ENCODE measurements around the gene TSPAN5. TPM values are rescaled to one million over a fixed set of nuclear protein-coding genes. Genes with fewer than 3 reads are reported as not detected.

TSPAN5 gene
- total RNA-seq, 1 experiment from 2014 or later, result 18.5 TPM

DNA sequence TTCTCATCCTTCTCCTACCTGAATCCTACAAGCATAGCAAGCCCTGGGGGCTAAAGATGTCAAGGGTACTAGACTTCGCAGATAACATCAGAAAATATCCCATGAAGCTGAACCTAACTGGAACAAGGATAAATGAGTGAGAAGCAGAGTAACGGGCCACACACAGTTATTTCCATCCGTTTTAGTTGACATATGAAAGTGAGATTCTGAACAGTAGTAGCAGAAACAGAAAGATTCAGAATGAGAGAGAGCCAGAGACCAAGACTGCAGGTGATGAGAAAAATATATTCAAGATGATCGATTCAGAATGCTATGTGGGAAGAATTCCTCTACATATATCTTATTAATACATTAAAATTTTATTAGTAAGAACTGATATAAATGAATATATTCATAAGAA lies 165.1 kb downstream of the TSPAN5 start:
- intact Hi-C loops (cut with micrococcal nuclease), result no loop called here
- ChIA-PET CTCF (interaction anchor here (0.6 kb wide), 1 partner anchor 219 kb away, joined by 3 read pairs; no protein-coding TSS in a partner anchor), POLR2A (no interaction called here)
- peaks cover 9% of the 10 kb centered on the region for H3K4me1 Mint-ChIP-seq (ENCODE audit: insufficient read depth, unreplicated experiment)
- H3K4me3 Mint-ChIP-seq (ENCODE audit: unreplicated experiment), result no peak overlapping the region
- BruUV-seq (replicated peaks), result no TSS peak
- H3K27ac Mint-ChIP-seq (ENCODE audit: low read depth, unreplicated experiment), result no peak overlapping the region
- H3K9me3 Mint-ChIP-seq (ENCODE audit: unreplicated experiment), result no peaks in the 10 kb centered on the region
- DNase-seq (ENCODE audit: unreplicated experiment), result no peak
- H3K36me3 Mint-ChIP-seq (ENCODE audit: insufficient read depth, unreplicated experiment), result no peaks in the 10 kb centered on the region
- no peaks in the 10 kb centered on the region for H3K27me3 Mint-ChIP-seq (ENCODE audit: insufficient read depth, unreplicated experiment)
- TF ChIP-seq, protein P1, sequence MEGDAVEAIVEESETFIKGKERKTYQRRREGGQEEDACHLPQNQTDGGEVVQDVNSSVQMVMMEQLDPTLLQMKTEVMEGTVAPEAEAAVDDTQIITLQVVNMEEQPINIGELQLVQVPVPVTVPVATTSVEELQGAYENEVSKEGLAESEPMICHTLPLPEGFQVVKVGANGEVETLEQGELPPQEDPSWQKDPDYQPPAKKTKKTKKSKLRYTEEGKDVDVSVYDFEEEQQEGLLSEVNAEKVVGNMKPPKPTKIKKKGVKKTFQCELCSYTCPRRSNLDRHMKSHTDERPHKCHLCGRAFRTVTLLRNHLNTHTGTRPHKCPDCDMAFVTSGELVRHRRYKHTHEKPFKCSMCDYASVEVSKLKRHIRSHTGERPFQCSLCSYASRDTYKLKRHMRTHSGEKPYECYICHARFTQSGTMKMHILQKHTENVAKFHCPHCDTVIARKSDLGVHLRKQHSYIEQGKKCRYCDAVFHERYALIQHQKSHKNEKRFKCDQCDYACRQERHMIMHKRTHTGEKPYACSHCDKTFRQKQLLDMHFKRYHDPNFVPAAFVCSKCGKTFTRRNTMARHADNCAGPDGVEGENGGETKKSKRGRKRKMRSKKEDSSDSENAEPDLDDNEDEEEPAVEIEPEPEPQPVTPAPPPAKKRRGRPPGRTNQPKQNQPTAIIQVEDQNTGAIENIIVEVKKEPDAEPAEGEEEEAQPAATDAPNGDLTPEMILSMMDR (IDR thresholded peaks at IDR 0.05; ENCODE audit: unreplicated experiment), result no peak

DNA sequence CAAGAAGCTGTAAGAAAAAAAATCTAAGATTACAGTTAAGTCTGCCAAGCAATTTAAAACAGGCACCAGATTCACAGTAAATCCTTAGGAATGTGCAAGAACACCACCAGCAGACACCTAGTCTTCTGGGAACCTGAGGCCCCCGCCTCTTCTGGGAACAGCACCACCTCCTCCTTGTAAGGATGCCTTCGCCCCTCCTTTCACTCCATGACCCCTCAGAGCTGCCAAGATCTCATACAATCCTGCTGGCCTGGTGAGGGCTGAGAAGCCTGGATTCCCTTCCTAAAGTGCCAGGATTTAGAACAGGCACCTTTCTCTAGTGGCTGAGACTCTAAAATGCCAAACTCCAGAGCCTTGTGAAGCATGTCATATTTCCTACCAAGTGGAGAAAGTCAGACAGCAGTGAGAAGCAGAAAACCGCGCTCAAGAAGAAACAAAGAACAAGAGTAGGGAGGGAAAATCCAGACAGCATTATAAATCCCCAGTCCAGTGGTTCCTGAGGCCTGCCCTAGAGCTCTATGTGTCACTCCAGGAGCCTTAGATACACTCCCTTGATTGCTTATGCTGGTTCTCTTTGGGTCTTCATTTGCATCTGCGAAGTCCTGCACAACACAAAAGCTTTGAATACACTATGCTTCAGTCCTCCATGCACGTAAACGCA lies 166.4 kb downstream of the TSPAN5 start:
- no peak for DNase-seq (ENCODE audit: unreplicated experiment)
- peaks cover 9% of the 10 kb centered on the region for H3K4me1 Mint-ChIP-seq (ENCODE audit: insufficient read depth, unreplicated experiment)
- no peak overlapping the region for H3K27ac Mint-ChIP-seq (ENCODE audit: low read depth, unreplicated experiment)
- intact Hi-C loops (cut with micrococcal nuclease), result no loop called here
- H3K9me3 Mint-ChIP-seq (ENCODE audit: unreplicated experiment), result no peaks in the 10 kb centered on the region
- no peaks in the 10 kb centered on the region for H3K36me3 Mint-ChIP-seq (ENCODE audit: insufficient read depth, unreplicated experiment)
- H3K4me3 Mint-ChIP-seq (ENCODE audit: unreplicated experiment), result no peak overlapping the region
- BruUV-seq (replicated peaks), result no TSS peak
- CTCF ChIA-PET, result interaction anchor here (0.6 kb wide), 1 partner anchor 24 kb away, joined by 3 read pairs; no protein-coding TSS in a partner anchor
- H3K27me3 Mint-ChIP-seq (ENCODE audit: insufficient read depth, unreplicated experiment), result no peaks in the 10 kb centered on the region
- POLR2A ChIA-PET, result interaction anchor here (0.6 to 0.7 kb wide), 2 partner anchors 167 to 411 kb away, joined by 3 read pairs; no protein-coding TSS in a partner anchor
- TF ChIP-seq, protein P1 (IDR thresholded peaks at IDR 0.05; ENCODE audit: unreplicated experiment), result no peak

DNA sequence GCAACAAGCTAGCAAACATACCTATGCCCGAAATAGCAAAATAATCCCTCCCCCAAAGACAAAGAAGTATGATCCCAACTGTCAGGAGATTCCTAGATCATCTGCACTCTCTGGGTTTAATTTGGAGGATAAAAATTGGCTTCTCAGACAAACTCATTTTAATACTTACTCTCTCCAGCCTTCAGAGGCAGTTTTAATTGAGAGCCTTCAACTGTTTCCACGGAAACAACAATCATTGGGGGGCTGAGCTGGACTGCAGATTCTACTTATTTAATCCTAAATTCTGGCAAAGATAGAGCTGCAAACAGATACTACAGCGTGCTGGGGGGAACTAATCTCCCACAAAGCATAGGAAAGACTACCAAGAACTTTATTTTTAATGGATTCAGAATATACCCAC lies 168.2 kb downstream of the TSPAN5 start:
- POLR2A ChIA-PET, result no interaction called here
- intact Hi-C loops (cut with micrococcal nuclease), result no loop called here
- no peak for DNase-seq (ENCODE audit: unreplicated experiment)
- Mint-ChIP-seq H3K9me3 (ENCODE audit: unreplicated experiment) (no peaks in the 10 kb centered on the region), H3K4me3 (ENCODE audit: unreplicated experiment) (no peak overlapping the region), H3K27me3 (ENCODE audit: insufficient read depth, unreplicated experiment) (no peaks in the 10 kb centered on the region), H3K36me3 (ENCODE audit: insufficient read depth, unreplicated experiment) (no peaks in the 10 kb centered on the region), H3K4me1 (ENCODE audit: insufficient read depth, unreplicated experiment) (peaks cover 9% of the 10 kb centered on the region), H3K27ac (ENCODE audit: low read depth, unreplicated experiment) (no peak overlapping the region)
- CTCF ChIA-PET, result no interaction called here
- BruUV-seq (replicated peaks), result no TSS peak
- TF ChIP-seq, protein P1 (IDR thresholded peaks at IDR 0.05; ENCODE audit: unreplicated experiment), result no peak

DNA sequence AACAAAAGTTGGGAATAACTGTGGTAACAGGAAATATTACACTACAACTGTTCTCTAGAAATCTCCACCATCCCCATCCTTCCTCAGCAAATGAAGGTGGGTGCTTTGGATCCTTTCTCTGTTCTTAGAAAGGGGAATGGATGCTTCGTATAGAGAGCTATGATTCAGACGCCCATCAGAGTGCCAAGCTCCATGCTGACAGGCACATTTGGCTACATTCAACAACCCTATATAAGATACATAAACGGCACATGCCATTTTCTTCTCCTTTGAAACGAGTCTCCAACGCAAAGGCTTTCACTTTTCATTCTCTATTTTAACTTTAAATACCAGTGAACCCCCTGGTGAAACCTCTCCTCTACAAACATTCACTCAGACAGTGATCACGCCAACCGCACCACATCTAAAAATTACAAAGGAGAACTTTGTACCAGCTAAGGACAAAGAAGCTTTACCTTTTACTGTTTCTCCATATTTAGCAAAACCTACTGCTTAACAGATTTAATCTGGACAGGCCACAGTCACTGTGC lies 172.5 kb downstream of the TSPAN5 start:
- TF ChIP-seq, protein P1 (IDR thresholded peaks at IDR 0.05; ENCODE audit: unreplicated experiment), result no peak
- CTCF ChIA-PET, result interaction anchor here (0.9 to 2.6 kb wide), 3 partner anchors 11 to 18 kb away, joined by 3 to 12 read pairs (median 3); no protein-coding TSS in a partner anchor
- no peak overlapping the region for H3K27ac Mint-ChIP-seq (ENCODE audit: low read depth, unreplicated experiment)
- POLR2A ChIA-PET, result no interaction called here
- H3K9me3 Mint-ChIP-seq (ENCODE audit: unreplicated experiment), result no peaks in the 10 kb centered on the region
- intact Hi-C loops (cut with micrococcal nuclease), result no loop called here
- peaks cover 28% of the 10 kb centered on the region for H3K4me1 Mint-ChIP-seq (ENCODE audit: insufficient read depth, unreplicated experiment)
- DNase-seq (ENCODE audit: unreplicated experiment), result no peak
- H3K36me3 Mint-ChIP-seq (ENCODE audit: insufficient read depth, unreplicated experiment), result peaks cover 5% of the 10 kb centered on the region
- BruUV-seq (replicated peaks), result no TSS peak
- no peaks in the 10 kb centered on the region for H3K27me3 Mint-ChIP-seq (ENCODE audit: insufficient read depth, unreplicated experiment)
- no peak overlapping the region for H3K4me3 Mint-ChIP-seq (ENCODE audit: unreplicated experiment)

Data from MCF 10A (cell line).